MV-4-11 (cell line): ENCODE data around the gene IGF1R.

ENCODE experiments used
- DNase-seq: peaks from one replicate; lab custom pipeline; 2025; lab: John Stamatoyannopoulos, UW

IGF1R gene

DNA sequence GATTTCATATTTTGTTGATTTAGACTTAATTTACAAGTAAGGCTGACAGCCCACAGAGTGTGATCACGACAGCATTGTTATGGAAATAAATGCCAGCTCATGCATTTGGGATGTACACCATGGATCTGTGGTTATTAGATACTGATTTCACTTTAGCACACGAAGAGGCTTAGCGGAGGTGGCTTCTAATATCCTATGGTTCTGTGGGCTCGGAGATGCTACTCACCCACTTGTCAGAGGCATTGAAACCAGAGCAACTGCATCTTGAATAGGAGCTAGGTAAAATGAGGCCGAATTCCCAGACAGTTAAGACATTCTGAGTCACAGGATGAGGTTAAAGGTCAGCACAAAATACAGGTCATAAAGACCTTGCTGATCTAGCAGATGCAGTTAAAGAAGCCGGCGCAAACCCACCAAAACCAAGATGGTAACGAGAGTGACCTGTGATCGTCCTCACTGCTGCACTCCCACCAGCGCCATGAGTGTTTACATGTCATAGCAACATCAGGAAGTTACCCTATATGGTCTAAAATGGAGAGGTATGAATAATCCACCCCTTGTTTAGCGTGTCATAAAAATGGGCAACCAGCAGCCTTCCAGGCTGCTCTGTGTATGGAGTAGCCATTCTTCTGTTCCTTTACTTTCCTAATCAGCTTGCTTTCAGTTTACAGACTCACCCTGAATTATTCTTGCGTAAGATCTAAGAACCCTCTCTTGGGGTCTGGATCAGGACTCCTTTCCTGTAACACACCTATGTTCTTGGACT, 241.8 kb downstream of the IGF1R start:
- DNase-seq: no peak

DNA sequence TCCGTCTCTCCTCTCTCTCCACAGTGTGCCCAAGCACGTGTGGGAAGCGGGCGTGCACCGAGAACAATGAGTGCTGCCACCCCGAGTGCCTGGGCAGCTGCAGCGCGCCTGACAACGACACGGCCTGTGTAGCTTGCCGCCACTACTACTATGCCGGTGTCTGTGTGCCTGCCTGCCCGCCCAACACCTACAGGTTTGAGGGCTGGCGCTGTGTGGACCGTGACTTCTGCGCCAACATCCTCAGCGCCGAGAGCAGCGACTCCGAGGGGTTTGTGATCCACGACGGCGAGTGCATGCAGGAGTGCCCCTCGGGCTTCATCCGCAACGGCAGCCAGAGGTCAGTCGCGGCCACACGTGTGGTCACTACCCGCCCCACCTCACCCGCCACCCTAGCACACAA, 243.0 kb downstream of the IGF1R start:
- no peak for DNase-seq

DNA sequence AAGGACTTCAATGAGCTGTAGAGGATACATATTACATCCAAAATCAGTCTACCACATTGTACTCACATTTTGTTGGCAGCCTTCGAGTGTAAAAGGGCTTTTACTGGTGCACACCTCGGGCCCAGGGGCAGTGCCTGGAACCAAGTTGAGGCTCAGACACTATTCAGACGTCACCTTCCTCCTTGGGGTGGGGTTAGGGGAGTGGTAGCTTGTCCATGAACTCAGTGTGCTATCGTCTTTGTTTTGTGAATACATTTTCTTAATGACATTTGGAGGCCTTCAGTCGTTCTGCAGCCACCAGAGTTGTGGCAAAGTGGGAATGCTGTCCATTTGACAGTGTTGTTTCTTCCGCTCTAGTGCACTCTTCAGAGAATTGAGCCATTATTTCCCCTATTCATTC, 245.1 kb downstream of the IGF1R start:
- no peak for DNase-seq

DNA sequence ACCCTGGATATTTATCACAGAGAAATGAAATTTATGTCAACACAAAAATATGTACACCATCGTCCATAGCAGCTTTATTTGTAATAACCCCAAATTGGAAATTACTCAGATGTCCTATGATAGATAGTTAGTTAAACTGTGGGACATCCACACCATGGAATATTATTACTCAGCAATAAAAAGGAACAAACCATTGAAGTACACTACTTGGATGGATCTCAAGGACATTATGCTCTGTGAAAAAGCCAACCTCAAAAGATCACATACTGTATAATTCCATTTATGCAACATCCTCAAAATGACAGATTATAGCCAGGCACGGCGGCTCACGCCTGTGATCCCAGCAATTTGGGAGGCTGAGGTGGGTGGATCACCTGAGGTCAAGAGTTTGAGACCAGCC, 246.0 kb downstream of the IGF1R start:
- DNase-seq: no peak

DNA sequence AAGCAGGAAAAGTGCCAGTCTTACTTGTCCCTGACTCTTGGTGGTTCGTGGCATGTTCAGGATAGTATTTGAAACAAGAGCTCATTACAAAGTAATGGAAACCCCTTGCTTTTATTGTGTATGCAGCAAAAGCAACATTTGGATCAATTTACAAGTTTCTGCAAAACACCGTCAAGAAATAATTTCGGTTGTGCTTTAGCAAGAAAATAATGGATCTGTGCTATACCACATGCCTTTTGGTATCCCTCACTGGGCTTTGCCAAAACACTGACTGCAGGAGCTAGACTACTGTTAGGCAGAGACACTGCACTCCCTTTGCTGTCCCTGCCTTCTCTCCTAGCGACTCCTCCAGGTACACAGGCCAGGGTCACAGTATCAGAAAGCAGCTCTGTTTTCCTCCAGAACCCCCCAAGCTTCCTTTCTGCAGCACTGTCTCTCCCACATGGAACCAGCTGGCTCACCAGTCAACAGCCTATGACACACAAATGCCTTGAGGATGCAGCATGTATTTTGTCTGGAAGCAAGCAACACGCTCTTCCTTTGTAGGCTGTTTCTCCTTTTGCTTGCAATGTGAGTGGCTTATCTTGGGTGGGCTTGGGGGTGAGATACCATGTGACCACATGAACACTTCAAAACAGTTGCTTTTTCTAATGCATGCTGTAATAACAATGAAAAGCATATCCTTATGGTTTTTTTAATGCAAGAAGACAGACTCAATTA, 247.8 kb downstream of the IGF1R start:
- no peak for DNase-seq

DNA sequence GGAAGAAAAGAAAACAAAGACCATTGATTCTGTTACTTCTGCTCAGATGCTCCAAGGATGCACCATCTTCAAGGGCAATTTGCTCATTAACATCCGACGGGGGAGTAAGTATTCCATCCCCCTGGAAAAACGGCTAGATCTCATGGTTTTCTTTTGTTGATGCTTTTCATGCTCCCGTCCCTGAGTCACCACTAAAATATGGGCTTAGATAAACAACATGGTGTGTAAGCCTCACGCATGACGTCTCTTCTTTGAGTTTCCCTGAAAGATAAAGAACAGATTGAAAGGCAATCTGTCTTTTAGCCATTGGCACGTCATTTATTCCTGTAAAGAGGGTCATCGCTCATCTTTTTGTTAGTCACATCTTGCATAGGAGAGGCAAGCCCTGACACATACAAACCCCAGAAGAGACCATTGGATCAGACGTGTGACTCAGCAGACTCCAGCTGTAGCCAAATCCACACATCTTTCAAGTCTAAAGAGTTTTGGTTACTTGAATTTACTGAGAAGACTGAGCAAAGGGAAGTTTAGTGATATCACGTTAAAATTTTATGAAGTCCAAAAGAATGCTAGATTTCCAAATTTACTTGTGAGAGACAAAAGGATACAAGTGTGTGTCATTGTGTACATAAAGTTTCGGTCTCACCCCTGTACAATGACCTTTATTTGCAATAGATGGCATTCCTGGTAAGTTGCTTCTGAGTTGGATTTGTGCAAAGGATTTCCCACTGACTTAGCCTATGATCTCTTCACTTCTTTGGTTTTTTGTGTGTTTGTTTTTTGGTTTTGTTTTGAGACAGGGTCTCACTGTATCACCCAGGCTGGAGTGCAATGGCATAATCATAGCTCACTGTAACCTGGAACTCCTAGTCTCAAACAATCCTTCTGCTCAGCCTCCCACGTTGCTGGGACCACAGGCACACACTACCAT, 248.7 kb downstream of the IGF1R start:
- no peak for DNase-seq

DNA sequence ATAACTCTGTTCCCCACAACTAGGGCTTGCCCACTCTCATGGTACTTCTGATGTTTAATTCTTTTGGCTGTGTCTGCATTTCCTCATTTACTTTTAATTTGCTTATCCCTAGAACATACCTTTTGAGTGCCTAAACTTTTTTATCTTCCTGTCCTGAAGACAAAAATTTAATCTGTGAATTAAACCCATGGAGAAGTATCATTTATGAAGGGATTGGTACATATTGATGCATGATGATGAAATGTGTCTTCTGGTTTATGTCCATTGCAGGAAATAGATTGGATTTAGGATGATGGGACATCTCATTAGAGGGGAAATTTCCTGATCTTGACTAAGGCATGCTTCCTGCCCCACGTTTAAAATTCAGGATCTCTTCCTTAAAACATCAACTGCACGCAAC, 249.8 kb downstream of the IGF1R start:
- no peak for DNase-seq

DNA sequence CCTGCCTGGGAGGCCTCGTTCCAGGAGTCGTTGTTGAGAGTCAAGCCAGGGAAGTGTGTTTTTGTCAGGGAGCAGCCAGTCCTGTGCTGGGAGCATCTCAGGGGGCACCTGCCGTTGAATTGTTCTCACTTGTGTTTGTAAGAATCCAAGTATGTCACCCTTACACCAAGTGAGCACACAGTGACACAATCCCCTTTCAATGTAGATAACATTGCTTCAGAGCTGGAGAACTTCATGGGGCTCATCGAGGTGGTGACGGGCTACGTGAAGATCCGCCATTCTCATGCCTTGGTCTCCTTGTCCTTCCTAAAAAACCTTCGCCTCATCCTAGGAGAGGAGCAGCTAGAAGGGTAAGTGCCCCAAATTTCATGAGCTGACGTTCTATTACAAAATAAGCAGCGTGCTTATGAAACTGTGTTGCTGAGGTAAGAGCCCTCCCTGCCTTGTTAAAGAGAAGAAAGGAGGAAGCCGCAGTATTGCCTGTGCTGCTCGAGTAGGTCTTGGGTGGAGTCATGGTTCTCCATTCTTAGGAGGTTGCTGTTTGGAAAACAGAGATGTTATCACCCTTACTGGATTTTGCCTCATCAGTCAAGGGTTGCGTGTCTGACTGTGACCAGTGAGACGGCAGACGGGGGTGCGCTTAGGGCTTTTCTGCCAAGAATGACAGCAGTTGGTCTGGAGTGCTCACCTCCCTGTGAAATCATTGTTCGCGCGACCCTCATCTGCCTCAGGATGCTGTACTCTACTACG, 251.1 kb downstream of the IGF1R start:
- peak; percentile 33 for DNase-seq

DNA sequence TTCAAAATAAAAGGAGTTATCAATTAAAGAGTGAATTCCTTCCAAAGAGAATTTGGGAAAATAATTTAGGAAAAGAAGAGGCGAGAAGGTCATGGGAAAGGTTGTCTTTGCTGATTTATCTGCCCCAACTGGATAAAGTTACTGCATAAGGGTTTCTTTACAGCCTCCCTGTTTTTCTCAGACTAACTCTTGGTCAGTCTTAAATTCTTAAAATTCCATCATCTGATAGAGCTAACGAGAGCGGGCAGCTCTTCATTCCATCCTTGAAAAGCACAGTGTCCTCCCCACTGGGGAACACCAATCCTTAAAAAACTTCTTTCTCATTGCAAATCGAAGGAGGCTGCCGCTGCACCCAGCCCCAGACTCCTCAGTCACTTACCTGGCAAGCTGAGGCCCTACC, 252.0 kb downstream of the IGF1R start:
- no peak for DNase-seq

DNA sequence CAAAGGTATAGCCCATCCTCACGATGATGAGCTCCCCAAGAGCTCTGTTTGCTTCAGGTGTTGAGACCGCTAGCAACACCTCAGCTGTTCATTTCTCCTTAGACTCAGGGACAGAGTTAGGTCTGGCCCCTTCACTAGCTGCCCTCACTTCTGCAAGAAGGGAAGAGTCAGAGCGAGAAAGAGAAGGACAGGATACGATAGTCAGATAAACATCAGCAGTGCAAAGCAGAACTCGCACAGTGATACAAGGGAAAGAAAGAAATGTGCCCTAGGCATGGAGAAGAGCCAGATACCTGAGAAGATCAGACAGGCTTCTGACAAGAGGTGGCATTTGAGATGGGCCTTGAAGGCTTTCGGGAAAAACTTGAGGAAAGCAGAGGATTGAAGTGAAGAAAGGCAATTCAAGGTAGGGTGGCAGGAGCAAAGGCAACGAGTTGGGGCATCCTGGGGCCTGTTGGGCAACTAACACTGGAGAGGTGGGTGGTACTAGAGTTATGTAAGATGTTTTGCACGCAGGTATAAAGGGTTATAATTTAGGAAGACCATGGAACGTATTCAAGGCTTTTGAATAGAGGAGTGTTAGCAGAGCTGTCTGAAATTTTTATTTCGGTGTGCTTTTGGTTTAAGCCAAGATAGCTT, 253.2 kb downstream of the IGF1R start:
- no peak for DNase-seq

DNA sequence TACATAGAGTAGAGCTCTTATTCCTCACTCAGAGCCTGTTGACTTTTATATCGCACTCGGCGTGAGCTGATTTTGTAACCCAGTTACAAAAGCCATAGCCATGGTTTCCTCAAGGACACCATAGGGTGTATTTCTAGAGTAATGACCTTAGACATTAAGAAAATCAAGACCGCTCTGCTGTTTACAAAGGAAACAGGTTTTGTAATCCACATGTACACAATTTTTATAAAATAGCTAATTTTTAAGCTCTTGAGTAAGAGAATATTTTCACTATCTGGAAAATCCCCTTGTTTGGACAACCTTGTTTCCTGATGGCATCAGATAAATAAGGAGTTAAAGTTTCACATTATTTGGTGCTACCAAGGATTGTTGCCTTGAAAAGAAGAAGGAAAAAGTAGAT, 254.6 kb downstream of the IGF1R start:
- no peak for DNase-seq

DNA sequence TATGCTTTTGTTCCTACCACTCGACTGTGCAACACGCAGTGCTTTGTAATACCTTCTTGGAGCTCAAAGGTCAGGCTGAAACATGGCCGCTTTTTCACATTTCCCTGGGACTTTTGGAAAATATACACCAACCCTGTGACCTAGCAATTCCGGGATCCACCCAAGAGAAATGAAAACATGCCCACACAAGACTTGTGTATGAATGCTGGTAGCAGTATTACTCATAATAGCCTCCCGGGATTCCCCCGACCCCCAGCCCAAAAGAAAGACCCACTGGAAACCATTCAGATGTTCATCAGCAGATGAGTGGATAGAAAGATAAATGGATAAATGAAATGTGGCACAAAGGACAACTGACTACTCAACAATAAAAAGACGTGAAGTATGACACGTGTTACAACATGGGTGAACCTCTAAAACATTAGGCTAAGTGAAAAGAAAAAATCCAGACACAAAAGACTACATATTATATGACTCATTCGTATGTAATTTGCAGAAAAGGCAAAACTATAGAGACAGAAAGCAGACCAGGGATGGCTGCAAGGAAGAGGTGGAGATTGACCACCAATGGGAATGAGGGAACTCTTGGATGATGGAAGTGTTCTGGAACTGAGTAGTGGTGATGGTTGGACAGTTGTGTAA, 255.2 kb downstream of the IGF1R start:
- no peak for DNase-seq

DNA sequence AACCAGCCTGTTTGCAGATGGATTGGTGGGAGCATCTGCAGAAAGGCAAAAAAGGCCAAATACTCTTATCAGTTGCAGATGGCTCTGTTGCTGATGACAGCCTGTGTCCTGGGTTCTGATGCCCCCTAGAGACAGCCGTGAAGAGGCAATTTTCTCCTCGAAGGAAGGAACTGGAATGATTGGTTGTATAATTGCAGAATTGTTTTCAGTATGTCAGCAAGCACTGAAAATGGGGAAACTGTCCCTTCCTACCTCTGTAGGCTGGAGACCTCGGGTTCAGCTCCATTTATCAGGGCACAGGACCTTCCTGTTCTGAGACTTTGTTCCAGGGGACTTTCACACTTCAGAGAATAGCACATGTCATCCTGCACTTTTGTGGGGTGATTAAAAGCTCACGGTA, 256.2 kb downstream of the IGF1R start:
- DNase-seq: peak; percentile 52

DNA sequence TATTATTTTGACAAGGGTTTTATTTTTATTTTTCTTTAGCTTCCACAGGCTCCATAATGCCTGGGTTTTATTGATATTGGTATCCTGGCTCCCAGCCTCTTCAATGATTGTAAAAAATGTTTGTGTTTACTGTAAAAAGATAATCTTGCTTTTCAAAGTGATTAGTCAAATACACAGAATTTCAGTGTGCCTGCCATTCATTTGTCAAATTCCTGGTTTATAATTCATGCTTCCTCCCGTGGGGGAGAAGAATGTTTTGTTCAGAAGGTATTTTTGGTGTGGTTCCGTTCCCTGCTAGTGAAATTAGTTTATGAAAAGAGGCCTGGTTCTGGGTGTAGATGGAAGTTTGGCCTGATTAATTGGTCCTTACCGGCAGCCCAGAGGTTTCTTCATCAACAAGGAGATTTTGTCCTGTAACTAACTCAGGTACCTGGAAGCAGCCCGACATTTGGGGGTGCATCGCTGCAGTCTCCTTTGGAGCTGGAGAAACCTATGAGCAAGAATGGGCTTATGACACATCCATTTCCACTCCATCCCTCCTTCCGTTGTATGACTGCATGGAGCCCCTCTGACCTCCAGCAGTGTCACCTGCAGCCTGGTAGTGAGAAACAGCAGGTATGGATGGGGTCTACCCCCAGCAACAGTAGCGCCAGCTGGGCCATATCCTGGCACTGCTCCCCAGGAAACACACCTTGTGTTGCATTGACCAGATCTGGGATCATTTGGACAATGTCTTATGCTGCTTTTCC, 257.8 kb downstream of the IGF1R start:
- DNase-seq: no peak

DNA sequence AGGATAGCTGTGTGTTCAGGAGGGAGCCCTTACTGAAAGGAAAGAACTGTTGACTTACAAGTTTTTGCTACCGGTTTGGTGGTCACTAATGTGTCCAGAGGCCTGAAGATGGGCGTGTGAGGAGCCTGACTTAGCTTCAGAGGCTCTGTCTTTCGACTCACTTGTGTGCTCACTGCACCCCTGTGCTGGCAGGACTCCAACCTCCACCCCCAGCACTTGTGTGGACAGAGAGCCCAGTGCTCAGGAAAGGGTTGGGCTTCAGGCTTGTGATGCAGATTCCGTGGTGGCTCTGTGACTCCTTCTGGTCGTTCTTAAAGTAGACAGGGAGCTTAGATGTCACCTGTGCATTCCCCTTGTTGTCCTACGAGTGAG, 258.4 kb downstream of the IGF1R start:
- DNase-seq: no peak

DNA sequence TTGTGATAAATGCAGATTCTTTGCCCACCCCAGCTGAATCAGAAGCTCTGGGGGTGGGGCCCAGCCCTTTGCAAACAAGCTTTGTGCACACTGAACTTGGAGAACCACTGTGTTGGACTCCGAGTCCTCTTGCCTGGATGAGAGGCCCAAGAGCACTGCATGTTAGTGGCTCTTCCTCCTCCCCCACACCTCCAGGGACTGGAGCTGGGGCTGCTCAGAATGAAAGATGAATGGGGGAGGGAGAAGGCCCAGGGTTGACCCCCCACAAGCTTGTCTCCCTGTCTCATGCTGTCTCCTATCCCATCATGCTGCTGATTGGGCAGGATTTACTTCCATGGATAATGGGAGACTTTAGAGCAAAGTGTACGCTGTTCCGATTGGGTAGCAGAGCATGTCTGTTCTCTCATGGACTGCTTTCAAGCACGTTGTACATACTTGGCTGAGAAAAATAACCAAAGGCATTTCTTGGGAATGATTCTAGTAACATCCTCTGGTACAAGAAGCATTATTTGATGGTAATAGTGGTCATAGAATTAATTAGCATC, 259.7 kb downstream of the IGF1R start:
- no peak for DNase-seq

DNA sequence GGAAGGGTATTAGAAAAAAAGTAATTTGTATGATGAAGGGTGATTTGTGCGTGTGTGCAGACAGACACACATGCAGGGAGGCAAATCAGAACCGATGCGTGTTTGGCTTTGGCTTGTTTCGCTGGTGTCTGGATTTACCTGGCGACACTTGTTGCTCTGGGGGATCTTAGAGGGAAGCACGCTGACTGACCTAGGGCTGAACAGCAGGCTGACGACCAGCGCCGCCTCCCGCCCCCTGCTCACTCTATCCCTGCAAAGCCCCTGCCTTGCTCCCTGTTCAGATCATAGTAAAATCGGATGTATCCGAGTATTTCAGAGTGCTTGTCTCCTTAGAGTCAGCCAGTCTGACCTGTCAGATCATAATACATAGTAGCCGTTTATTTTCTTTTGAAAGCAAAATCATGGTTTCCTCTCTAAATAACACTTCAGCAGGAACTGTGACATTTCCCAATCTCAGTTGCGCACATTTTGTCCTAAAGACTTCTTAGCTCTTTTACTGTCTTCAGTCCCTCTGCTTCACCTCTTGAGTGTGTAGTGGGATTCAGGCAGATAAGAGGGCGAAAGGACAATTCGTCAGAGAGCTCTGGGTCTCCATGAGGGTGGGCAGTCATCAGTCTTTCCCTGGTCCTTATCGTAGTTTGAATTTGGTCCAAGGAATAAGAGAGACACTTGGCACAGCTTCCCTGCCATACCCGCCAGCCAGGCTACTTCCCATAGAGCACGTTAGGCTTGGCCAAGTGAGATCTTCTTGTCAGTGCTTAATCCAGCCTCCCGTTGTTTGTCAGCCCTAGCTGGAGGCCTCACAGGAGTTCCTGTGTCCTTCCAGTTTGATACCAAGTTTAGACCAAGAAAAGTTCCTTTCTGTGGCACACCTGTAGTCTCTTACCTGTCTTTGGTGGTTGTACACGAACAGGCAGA, 261.9 kb downstream of the IGF1R start:
- no peak for DNase-seq

DNA sequence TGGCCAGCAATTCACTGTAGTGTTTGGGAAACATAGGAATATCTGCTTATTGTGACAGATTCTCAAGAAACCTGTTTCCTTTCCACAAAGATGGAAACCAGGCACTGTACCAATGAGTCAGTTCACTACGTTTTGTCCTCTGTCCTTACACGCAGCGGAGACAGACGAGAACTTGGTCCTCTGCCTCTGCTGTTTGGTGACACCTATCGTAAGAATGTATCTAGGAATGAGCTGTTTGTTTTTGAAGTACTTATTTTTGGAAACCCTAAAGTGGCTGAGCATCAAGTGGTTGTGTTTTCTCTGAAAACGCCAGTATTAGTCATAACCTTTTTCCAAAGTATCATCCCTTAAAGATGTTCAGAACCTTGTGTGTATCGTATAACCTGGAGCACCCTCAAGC, 266.3 kb downstream of the IGF1R start:
- no peak for DNase-seq

DNA sequence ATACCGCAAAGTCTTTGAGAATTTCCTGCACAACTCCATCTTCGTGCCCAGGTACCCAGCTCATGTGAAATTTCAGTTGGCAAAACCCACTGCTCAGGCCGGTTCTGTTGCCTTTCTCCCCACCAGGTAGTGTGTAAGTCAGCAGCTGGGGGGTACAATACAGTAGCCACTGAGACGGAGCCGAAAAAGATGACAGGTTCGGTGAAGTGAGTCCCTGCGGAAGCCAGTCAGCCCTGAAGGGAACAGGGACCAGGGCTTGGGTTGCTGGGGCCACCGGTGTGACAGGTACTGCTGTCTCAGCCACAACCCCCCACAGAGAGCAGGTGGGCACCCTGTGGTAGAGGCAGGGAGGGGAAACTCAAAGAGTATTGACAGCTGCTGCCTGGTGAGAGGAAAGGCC, 268.5 kb downstream of the IGF1R start:
- DNase-seq: no peak
